K562 (cell line): ENCODE results near the gene ZNF584. TPM values are rescaled to one million over a fixed set of nuclear protein-coding genes. Genes with fewer than 3 reads are reported as not detected.

Experiments
- BMI1 ChIP-seq: fragments of 150-350 bp; IDR thresholded peaks from 2 replicates; pipeline ENCODE4 v1.6.1; 2014; ENCODE audit warnings: low read length
- CEBPB ChIP-seq: fragments of 450-650 bp; IDR thresholded peaks from 2 replicates; pipeline ENCODE4 v1.6.1; 2016; ENCODE audit warnings: missing genetic modification characterization, missing compliant biosample characterization
- E2F5 ChIP-seq: sonication (generic); formaldehyde crosslinking; IDR thresholded peaks from 2 replicates; pipeline ENCODE4 v1.8.0; 2022; ENCODE audit warnings: mild to moderate bottlenecking, missing genetic modification reagents
- EGR1 ChIP-seq: fragments of 450-650 bp; conservative IDR thresholded peaks from 2 replicates; pipeline ENCODE4 v1.6.1; 2017; ENCODE audit warnings: mild to moderate bottlenecking
- FOXK2 ChIP-seq, 2 experiments: fragments of 450-650 bp; IDR thresholded peaks in 1 of 2; conservative IDR thresholded peaks in 1 of 2; 2 replicates each; pipeline ENCODE4 v1.6.1; 2016; ENCODE audit warnings: low read depth in 2 of 2, mild to moderate bottlenecking in 1 of 2
- GATA2 ChIP-seq: sonication (generic); formaldehyde crosslinking; IDR thresholded peaks from 2 replicates; pipeline ENCODE4 v1.4.0; 2020; ENCODE audit warnings: mild to moderate bottlenecking, missing genetic modification reagents
- IRF2 ChIP-seq: sonication (generic); formaldehyde crosslinking; IDR thresholded peaks from 2 replicates; pipeline ENCODE4 v1.8.1; 2022; ENCODE audit warnings: mild to moderate bottlenecking, missing genetic modification reagents
- JUNB ChIP-seq: fragments of 450-650 bp; formaldehyde crosslinking; conservative IDR thresholded peaks from 2 replicates; pipeline ENCODE4 v1.4.0; 2020; ENCODE audit warnings: mild to moderate bottlenecking
- NCOA2 ChIP-seq, 2 experiments: fragments of 450-650 bp; IDR thresholded peaks; 2 replicates each; pipeline ENCODE4 v1.6.1; 2018; ENCODE audit warnings: mild to moderate bottlenecking in 2 of 2, moderate library complexity in 1 of 2; ENCODE audit not compliant: partially characterized antibody in 2 of 2
- PHF20 ChIP-seq: fragments of 450-650 bp; IDR thresholded peaks from 2 replicates; pipeline ENCODE4 v1.6.1; 2018; ENCODE audit not compliant: partially characterized antibody
- POLR3G ChIP-seq: IDR thresholded peaks from 2 replicates; pipeline ENCODE4 v1.6.1; 2011; ENCODE audit not compliant: insufficient read length, insufficient replicate concordance; ENCODE audit errors: extremely low read depth
- RBBP5 ChIP-seq: fragments of 200-600 bp; sonication (generic); IDR thresholded peaks from 2 replicates; pipeline ENCODE4 v1.6.1; 2012; ENCODE audit warnings: borderline replicate concordance, mild to moderate bottlenecking, low read length, control low read depth, inconsistent platforms; ENCODE audit not compliant: insufficient read depth, poor library complexity, severe bottlenecking
- SREBF1 ChIP-seq: fragments of 150-350 bp; IDR thresholded peaks from 2 replicates; pipeline ENCODE4 v1.6.1; 2014; ENCODE audit warnings: antibody characterized with exemption, low read depth, low read length, borderline replicate concordance
- SRSF7 ChIP-seq: fragments of 200-400 bp; formaldehyde crosslinking; optimal IDR thresholded peaks from 2 replicates; pipeline ENCODE3; 2017; ENCODE audit warnings: mild to moderate bottlenecking, low read depth, low read length
- TAF1 ChIP-seq: IDR thresholded peaks from 2 replicates; pipeline ENCODE4 v1.6.1; 2011; ENCODE audit warnings: mild to moderate bottlenecking, low read length, moderate library complexity; ENCODE audit not compliant: insufficient read depth, control insufficient read depth, severe bottlenecking; ENCODE audit errors: extremely low read depth
- TEAD2 ChIP-seq: fragments of 450-650 bp; IDR thresholded peaks from 2 replicates; pipeline ENCODE4 v1.6.1; 2016; ENCODE audit warnings: missing genetic modification characterization, control low read depth, missing compliant biosample characterization
- ZNF175 ChIP-seq: fragments of 200-800 bp; sonication (Bioruptor generic); IDR thresholded peaks from 2 replicates; pipeline ENCODE4 v1.6.1; 2016; ENCODE audit warnings: low read depth, mild to moderate bottlenecking, missing genetic modification characterization, missing compliant biosample characterization
- polyA plus RNA-seq, 8 experiments: library from polyadenylated mRNA; depleted of rRNA in 4 of 8; stranded (reverse) in 5 of 8; unstranded in 3 of 8; fragments of >200 nt; fragmentation: Nextera tagmentation in 2 of 8; fragmentation: Illumina TruSeq in 1 of 8; extraction: Ambion mirVana in 2 of 8; extraction: Trizol in 1 of 8; gene quantifications; 2 replicates each; pipeline versions ENCODE4 v1.2.1 to v1.2.3, GENCODE V29; 2011 to 2014; ENCODE audit warnings: inconsistent platforms in 1 of 8, missing spikeins in 1 of 8
- total RNA-seq, 7 experiments: library from RNA; depleted of rRNA in 6 of 7; stranded (reverse); fragments of >200 nt in 6 of 7; fragmentation: Illumina TruSeq in 2 of 7; extraction: Trizol in 2 of 7; gene quantifications; 2 replicates each; pipeline versions ENCODE4 v1.2.1 to v1.2.3, GENCODE V29; 2011 to 2021; ENCODE audit warnings: low replicate concordance in 1 of 7
- TF ChIP-seq, protein P1 (sequence below): sonication (generic); formaldehyde crosslinking; IDR thresholded peaks from 2 replicates; pipeline ENCODE4 v1.8.0; 2022; ENCODE audit warnings: missing genetic modification reagents, mild to moderate bottlenecking, borderline replicate concordance
- TF ChIP-seq, protein P2 (sequence below): sonication (generic); formaldehyde crosslinking; IDR thresholded peaks from 2 replicates; pipeline ENCODE4 v1.8.0; 2022; ENCODE audit warnings: missing genetic modification reagents, mild to moderate bottlenecking, moderate library complexity, borderline replicate concordance
- TF ChIP-seq, protein P3 (sequence below): fragments of 250-450 bp; sonication (Bioruptor Pico); IDR thresholded peaks from 2 replicates; pipeline ENCODE4 v1.4.0; 2020

The ZNF584 gene
- total and polyA plus RNA-seq, 9 of the 15 experiments (the other 6 are each of a cell fraction or from before 2014, with no cell fraction given) = 5.8 to 43.4 (median 24.6) TPM

DNA sequence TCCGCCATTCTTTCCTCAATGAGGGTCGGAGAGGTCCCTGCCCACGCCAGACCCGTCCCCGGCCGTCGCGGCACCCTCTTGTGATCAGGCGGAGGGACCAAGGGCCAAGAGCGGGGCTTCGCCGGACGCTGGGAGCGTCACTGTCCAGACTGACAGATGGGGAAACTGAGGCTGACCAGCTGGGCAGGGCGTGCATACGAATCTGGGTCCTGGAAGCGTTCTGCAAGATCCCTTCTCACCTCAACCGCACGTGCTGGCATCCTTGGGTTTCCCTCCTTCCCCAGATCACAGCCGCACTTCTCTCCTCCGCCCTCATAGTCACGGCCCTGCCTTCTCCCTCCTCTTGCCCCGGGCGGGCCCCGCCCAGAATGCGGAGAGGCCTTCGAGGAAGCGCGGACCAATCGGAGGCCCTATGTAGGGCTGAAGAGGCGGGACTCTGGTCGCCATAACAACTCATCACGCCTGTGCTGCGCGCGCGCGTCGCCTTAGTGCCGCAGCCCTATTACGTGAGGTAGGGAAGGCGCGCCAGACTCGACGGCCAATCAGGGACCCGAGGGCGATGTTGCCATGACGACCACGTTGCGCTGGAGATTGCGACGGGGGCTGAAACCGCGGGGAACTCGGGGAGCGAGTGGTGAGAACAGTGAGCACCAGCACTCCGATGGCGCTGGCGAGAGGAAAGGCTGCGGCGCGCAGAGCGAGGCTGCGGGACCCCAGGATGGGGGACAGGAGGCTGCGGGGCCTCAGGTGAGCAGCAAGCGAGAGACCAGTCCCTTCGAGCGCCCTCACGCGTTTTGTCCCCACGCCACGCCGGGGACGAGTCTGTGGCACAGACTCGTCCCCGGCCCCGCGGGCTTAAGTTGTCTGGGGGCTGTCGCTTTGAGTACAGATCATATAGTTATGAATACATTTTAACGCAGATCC is 7.3 kb upstream of the ZNF584 start (continued):
- TF ChIP-seq NCOA2 (IDR thresholded peaks at IDR 0.05; ENCODE audit: partially characterized antibody in 2 of 2) (no peak), GATA2 (no peak), EGR1 (0 out of 2 replicates have a peak, but pooled peaks have one; percentile 18), ZNF175 (CRISPR knock-in tag) (no peak), POLR3G (no peak), SREBF1 (peak; percentile 85; the same call in 1 of the 2 replicates), BMI1 (peak; percentile 99), JUNB (CRISPR knock-in tag) (0 out of 2 replicates have a peak, but pooled peaks have one; percentile 34), TEAD2 (tag) (no peak), TAF1 (peak; percentile 92), CEBPB (tag) (peak; percentile 26; the same call in 1 of the 2 replicates), IRF2 (CRISPR knock-in tag) (no peak), RBBP5 (peak; percentile 76), PHF20 (peak; percentile 21), FOXK2 (conservative IDR thresholded peaks at IDR 0.05 in 1 of 2, IDR thresholded peaks at IDR 0.05 in 1 of 2; ENCODE audit: low read depth in 2 of 2) (peak; percentile 55 to 63; a peak in 1 of 4 replicates), E2F5 (CRISPR knock-in tag) (0 out of 2 replicates have a peak, but pooled peaks have one; percentile 56), SRSF7 (no peak)
- TF ChIP-seq, protein P1, sequence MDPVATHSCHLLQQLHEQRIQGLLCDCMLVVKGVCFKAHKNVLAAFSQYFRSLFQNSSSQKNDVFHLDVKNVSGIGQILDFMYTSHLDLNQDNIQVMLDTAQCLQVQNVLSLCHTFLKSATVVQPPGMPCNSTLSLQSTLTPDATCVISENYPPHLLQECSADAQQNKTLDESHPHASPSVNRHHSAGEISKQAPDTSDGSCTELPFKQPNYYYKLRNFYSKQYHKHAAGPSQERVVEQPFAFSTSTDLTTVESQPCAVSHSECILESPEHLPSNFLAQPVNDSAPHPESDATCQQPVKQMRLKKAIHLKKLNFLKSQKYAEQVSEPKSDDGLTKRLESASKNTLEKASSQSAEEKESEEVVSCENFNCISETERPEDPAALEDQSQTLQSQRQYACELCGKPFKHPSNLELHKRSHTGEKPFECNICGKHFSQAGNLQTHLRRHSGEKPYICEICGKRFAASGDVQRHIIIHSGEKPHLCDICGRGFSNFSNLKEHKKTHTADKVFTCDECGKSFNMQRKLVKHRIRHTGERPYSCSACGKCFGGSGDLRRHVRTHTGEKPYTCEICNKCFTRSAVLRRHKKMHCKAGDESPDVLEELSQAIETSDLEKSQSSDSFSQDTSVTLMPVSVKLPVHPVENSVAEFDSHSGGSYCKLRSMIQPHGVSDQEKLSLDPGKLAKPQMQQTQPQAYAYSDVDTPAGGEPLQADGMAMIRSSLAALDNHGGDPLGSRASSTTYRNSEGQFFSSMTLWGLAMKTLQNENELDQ (CRISPR knock-in tag) = no peak
- TF ChIP-seq, protein P2, sequence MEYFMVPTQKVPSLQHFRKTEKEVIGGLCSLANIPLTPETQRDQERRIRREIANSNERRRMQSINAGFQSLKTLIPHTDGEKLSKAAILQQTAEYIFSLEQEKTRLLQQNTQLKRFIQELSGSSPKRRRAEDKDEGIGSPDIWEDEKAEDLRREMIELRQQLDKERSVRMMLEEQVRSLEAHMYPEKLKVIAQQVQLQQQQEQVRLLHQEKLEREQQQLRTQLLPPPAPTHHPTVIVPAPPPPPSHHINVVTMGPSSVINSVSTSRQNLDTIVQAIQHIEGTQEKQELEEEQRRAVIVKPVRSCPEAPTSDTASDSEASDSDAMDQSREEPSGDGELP (CRISPR knock-in tag) = peak; percentile 85; the same call in 1 of the 2 replicates
- TF ChIP-seq, protein P3, sequence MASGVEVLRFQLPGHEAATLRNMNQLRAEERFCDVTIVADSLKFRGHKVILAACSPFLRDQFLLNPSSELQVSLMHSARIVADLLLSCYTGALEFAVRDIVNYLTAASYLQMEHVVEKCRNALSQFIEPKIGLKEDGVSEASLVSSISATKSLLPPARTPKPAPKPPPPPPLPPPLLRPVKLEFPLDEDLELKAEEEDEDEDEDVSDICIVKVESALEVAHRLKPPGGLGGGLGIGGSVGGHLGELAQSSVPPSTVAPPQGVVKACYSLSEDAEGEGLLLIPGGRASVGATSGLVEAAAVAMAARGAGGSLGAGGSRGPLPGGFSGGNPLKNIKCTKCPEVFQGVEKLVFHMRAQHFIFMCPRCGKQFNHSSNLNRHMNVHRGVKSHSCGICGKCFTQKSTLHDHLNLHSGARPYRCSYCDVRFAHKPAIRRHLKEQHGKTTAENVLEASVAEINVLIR (CRISPR knock-in tag) = peak; percentile 81
